ENCODE results near the gene GREB1L. TPM values are rescaled to one million over a fixed set of nuclear protein-coding genes. Genes with fewer than 3 reads are reported as not detected.

Gene GREB1L
- total RNA-seq, 2 donors from 2014 or later: 0.52 to 3.0 TPM

DNA sequence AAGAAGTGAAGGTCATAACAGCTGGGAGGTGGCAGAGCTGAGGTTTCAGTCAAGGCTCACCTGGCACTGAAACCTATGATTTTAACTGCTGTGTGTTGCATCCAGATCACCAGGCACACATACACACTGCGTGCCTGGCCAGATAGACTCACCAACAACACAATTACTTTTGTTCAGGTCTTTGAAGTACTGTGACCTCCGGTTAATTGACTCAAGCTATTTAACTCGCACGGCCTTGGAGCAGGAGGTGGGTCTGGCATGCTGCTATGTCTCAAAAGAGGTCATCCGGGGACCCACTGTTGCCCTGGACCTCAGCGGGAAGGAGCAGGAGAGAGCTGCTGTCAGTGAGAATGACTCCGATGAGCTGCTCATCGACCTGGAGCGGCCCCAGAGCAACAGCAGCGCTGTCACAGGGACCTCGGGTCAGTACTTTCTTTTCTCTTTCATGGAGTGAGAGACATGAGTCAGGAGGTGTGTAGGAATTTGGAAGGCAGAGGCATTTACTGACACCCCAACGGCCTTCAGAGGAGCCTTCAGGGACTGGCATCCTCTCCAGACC is 254.3 kb downstream of the GREB1L start:
- H3K27me3 ChIP-seq: no peaks in the 10 kb centered on the region
- H3K4me3 ChIP-seq: no peak overlapping the region
- TF ChIP-seq, protein P1, sequence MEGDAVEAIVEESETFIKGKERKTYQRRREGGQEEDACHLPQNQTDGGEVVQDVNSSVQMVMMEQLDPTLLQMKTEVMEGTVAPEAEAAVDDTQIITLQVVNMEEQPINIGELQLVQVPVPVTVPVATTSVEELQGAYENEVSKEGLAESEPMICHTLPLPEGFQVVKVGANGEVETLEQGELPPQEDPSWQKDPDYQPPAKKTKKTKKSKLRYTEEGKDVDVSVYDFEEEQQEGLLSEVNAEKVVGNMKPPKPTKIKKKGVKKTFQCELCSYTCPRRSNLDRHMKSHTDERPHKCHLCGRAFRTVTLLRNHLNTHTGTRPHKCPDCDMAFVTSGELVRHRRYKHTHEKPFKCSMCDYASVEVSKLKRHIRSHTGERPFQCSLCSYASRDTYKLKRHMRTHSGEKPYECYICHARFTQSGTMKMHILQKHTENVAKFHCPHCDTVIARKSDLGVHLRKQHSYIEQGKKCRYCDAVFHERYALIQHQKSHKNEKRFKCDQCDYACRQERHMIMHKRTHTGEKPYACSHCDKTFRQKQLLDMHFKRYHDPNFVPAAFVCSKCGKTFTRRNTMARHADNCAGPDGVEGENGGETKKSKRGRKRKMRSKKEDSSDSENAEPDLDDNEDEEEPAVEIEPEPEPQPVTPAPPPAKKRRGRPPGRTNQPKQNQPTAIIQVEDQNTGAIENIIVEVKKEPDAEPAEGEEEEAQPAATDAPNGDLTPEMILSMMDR (IDR thresholded peaks at IDR 0.05): no peak
- no peak for TF ChIP-seq POLR2A (IDR thresholded peaks at IDR 0.05)
- H3K36me3 ChIP-seq (replicated peaks in 1 of 2; ENCODE audit: insufficient read depth in 1 of 2, low read depth in 2 of 2): no peaks in the 10 kb centered on the region
- no peaks in the 10 kb centered on the region for H3K4me1 ChIP-seq
- WGBS, 2 donors: 38 to 56% methylated on average over 12 of the region's 12 CpGs
- intact Hi-C loops (cut with DNase I): no loop called here
- H3K9me3 ChIP-seq: no peaks in the 10 kb centered on the region
- no peak overlapping the region for H3K27ac ChIP-seq
- DNase-seq (no peak), ATAC-seq (no peak)

DNA sequence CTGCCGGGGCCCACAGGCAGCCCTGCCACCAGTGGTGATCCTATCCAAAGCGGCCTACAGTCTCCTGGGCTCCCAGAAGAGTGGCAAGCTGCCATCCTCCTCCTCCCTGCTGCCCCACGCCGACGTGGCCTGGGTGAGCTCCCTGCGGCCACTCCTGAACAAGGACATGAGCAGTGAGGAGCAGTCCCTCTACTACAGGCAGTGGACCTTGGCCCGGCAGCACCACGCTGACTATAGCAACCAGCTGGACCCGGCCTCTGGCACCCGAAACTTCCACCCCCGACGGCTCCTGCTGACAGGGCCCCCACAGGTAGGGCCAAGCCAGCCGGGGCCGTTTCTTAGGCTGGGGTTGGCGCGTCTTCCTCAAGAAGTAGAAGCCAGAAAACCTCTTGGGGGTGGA is 258.0 kb downstream of the GREB1L start:
- Histone ChIP-seq H3K4me1 (no peaks in the 10 kb centered on the region), H3K27me3 (no peaks in the 10 kb centered on the region), H3K27ac (no peak overlapping the region), H3K9me3 (no peaks in the 10 kb centered on the region), H3K36me3 (replicated peaks in 1 of 2; ENCODE audit: insufficient read depth in 1 of 2, low read depth in 2 of 2) (no peaks in the 10 kb centered on the region), H3K4me3 (no peak overlapping the region)
- WGBS, 2 donors: 77 to 79% methylated on average over 14 to 16 of the region's 16 CpGs
- TF ChIP-seq, protein P1 (IDR thresholded peaks at IDR 0.05): no peak
- TF ChIP-seq POLR2A (IDR thresholded peaks at IDR 0.05): no peak
- no peak for DNase-seq
- no peak for ATAC-seq
- intact Hi-C loops (cut with DNase I): no loop called here

DNA sequence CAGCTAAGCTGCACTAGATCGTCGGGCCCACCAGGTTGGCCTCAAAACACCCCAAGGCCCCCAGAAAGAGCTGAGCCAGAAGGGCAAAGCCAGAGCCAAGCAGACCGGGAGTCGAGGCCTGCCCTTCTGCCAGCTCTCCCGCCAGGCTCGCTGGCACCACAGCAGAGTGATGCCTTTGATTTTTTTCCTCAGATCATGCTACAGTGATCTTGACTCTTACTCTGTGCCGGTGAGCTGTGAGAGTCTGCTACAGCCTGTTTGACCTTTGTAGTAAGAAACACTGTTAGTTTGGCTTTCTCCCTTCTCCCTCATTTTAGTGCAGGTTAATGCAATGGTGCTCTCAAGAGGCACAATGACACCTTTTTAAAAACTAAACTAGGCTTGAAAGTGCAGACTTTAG is 260.6 kb downstream of the GREB1L start:
- Histone ChIP-seq H3K4me3 (no peak overlapping the region), H3K27ac (no peak overlapping the region), H3K36me3 (replicated peaks in 1 of 2; ENCODE audit: insufficient read depth in 1 of 2, low read depth in 2 of 2) (no peaks in the 10 kb centered on the region), H3K4me1 (no peaks in the 10 kb centered on the region), H3K9me3 (no peaks in the 10 kb centered on the region), H3K27me3 (no peaks in the 10 kb centered on the region)
- TF ChIP-seq POLR2A (IDR thresholded peaks at IDR 0.05): no peak
- TF ChIP-seq, protein P1 (IDR thresholded peaks at IDR 0.05): no peak
- WGBS, 2 donors: 76 to 82% methylated on average over 7 of the region's 7 CpGs
- intact Hi-C loops (cut with DNase I): no loop called here
- no peak for DNase-seq
- no peak for ATAC-seq

DNA sequence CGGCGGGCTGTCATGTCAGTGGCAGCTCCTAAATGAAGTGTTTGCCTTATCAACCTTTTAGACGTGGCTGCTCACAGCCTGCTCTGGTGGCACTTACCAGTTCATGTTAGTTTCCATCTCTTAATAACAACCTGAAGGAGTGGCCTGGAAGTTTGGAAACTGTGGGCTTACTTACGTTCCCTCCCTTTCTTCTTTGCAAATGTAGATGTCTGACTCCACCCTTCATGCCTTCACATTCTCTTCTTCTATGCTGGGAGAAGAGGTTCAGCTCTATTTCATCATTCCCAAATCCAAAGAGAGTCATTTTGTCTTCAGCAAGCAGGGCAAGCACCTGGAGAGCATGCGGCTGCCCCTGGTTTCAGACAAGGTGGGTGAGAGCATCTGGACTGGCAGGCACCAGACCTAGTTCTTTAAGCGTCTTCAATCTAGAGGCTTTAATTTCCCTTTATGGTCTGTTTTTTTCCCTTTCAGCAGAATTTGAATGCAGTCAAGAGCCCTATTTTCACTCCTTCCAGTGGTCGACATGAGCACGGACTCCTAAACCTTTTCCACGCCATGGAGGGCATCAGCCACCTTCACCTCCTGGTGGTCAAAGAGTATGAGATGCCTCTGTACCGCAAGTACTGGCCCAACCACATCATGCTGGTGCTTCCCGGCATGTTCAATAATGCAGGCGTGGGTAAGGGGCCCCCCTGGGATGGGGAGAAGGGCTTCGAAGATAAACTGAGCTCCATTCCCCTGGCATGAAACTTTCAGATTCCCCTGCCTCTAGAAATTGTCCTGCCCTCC is 266.1 kb downstream of the GREB1L start:
- Histone ChIP-seq H3K27me3 (no peaks in the 10 kb centered on the region), H3K4me1 (no peaks in the 10 kb centered on the region), H3K9me3 (no peaks in the 10 kb centered on the region), H3K36me3 (replicated peaks in 1 of 2; ENCODE audit: insufficient read depth in 1 of 2, low read depth in 2 of 2) (no peaks in the 10 kb centered on the region), H3K27ac (no peak overlapping the region), H3K4me3 (no peak overlapping the region)
- intact Hi-C loops (cut with DNase I): no loop called here
- DNase-seq (no peak), ATAC-seq (no peak)
- TF ChIP-seq, protein P1 (IDR thresholded peaks at IDR 0.05): no peak
- TF ChIP-seq POLR2A (IDR thresholded peaks at IDR 0.05): no peak
- 81% methylated on average over 13 of the region's 13 CpGs for WGBS, 2 donors

DNA sequence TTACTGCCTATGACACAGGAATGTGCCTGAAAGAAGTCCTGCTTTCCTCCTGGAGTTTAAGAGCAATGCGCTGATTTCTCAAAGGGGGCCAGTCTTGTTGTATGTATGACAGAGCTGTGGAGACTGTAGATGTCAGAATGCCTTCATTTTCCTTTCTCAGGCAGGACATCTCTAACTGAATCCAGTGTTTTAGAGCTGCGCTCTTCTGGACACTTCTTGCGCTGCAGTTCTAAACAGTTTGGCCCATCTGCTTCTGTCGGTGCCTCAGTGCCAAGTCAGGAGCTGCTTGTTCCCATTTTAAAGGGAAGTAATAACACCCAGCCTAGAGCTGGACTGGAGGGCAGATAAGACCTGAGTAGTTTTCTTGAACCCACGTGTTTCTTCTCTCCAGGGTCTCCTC is 267.0 kb downstream of the GREB1L start:
- TF ChIP-seq POLR2A (IDR thresholded peaks at IDR 0.05): no peak
- TF ChIP-seq, protein P1 (IDR thresholded peaks at IDR 0.05): no peak
- DNase-seq: no peak
- no peak overlapping the region for H3K27ac ChIP-seq
- H3K27me3 ChIP-seq: no peaks in the 10 kb centered on the region
- ATAC-seq: no peak
- 84 to 85% methylated on average over 4 to 5 of the region's 5 CpGs for WGBS, 2 donors
- H3K9me3 ChIP-seq: no peaks in the 10 kb centered on the region
- no peak overlapping the region for H3K4me3 ChIP-seq
- H3K4me1 ChIP-seq: no peaks in the 10 kb centered on the region
- intact Hi-C loops (cut with DNase I): no loop called here
- H3K36me3 ChIP-seq (replicated peaks in 1 of 2; ENCODE audit: insufficient read depth in 1 of 2, low read depth in 2 of 2): no peaks in the 10 kb centered on the region
